ENCODE results near the gene ALG3. TPM values are rescaled to one million over a fixed set of nuclear protein-coding genes. Genes with fewer than 3 reads are reported as not detected.

ALG3 gene
- total RNA-seq, 1 donor from 2014 or later, result 20.5 TPM

DNA sequence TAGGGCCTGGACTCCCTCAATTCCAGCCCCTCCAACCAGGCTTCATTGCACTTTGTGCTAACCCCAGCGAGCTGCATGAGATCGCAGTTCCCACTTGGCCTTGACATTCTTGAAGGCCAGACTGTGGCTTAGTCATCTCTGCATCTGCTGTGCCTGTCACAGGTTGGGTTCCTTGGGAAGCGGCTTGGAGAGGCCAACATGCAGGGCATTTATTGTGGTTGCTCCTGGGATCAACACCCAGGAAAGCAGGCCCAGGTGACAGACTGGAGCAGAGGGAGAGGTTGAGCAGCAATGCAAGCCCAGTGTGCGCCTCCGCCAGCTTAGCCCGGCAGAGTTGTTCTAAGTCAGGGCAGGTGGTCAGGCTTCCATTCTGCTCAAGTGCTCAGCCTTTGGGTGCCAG lies 52.2 kb downstream of the ALG3 start:
- DNase-seq (ENCODE audit: low read depth in 2 of 2), result no peak

DNA sequence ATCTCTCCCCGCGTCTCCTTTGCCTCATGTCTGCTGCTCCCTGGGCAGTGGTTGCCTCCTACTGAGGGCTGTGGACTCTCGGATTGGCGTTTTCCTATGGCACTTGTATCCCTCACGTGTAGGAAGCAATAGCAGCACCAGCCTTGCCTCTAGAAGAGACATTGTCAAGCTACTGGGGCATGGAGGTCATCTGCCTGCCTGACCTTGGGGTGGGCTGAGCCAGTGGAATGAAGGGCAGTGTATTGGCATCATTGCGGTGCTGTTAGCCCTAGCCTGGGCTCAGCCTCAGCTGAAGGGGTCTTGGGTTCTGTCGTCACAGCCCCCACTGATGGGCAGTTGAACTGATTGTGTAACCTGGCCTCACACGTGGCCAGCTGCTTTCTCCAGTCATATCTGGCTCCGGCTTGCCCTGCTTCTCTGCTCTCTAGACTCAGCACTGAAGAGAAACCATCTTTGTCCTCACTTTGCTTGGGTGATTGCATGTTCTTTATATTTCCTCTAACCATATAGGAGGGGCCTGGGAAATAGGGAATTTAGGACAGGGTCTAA lies 54.7 kb downstream of the ALG3 start:
- DNase-seq (ENCODE audit: low read depth in 2 of 2), result no peak

DNA sequence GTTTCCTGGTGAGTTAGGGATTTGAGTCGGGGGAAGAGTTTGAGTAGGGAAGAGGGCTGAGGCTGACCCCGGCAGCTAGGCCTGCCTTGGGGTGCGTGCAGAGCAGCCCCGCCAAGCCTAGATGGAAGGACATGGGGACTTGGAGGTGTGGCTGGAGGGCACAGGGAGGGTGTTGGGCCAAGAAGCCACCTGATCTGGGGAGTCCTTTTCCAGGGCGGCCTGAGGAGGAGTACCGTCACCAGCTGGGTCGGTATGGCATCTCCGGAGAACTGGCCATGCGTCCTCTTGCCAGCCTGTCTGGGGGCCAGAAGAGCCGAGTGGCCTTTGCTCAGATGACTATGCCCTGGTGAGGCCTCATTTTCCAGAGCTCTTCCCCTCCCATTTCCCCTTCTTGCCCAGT lies 55.9 kb downstream of the ALG3 start:
- no peak for DNase-seq (ENCODE audit: low read depth in 2 of 2)

Other genes with a start within 250 kb of the ALG3 start
- 10.1 and 12.4 TPM in 2 replicates for gene ABCC5, start 231.1 kb downstream of the ALG3 start, total RNA-seq
- not detected in 2 replicates for gene HTR3D, start 217.2 kb downstream of the ALG3 start, total RNA-seq
- gene HTR3C, start 195.9 kb downstream of the ALG3 start, total RNA-seq, result under 0.01 TPM in 1 of 2 replicates, not detected in the other
- gene HTR3E, start 151.9 kb downstream of the ALG3 start, total RNA-seq, result not detected in 2 replicates
- gene EIF2B5, start 113.6 kb downstream of the ALG3 start, total RNA-seq, result 31.5 and 38.3 TPM in 2 replicates
- gene DVL3, start 93.6 kb downstream of the ALG3 start, total RNA-seq, result 13.9 and 28.1 TPM in 2 replicates
- 379 and 607 TPM in 2 replicates for gene AP2M1, start 74.1 kb downstream of the ALG3 start, total RNA-seq
- 45.7 and 73.1 TPM in 2 replicates for gene ABCF3, start 62.8 kb downstream of the ALG3 start, total RNA-seq
- not detected in 2 replicates for gene VWA5B2, start 19.4 kb downstream of the ALG3 start, total RNA-seq
- gene EEF1AKMT4, start 710 bp upstream of the ALG3 start, total RNA-seq, result 3.5 and 4.7 TPM in 2 replicates
- not detected in 2 replicates for gene CAMK2N2, start 12.6 kb upstream of the ALG3 start, total RNA-seq
- gene ECE2, start 27.1 kb upstream of the ALG3 start, total RNA-seq, result not detected in 2 replicates
- 428 and 463 TPM in 2 replicates for gene PSMD2, start 50.3 kb upstream of the ALG3 start, total RNA-seq
- gene EIF4G1, start 65.6 kb upstream of the ALG3 start, total RNA-seq, result 212 and 278 TPM in 2 replicates
- gene FAM131A, start 88.6 kb upstream of the ALG3 start, total RNA-seq, result 25.2 and 43.9 TPM in 2 replicates
- gene CLCN2, start 112.6 kb upstream of the ALG3 start, total RNA-seq, result 2.1 and 2.3 TPM in 2 replicates
- gene POLR2H, start 112.7 kb upstream of the ALG3 start, total RNA-seq, result 82.8 and 89.1 TPM in 2 replicates
- gene THPO, start 129.2 kb upstream of the ALG3 start, total RNA-seq, result under 0.01 TPM in 2 replicates
- 0.63 and 0.77 TPM in 2 replicates for gene CHRD, start 131.1 kb upstream of the ALG3 start, total RNA-seq

All from dermis microvascular lymphatic vessel endothelial cell (primary cell).